Stomach (tissue), 9 donors: ENCODE data around the gene FBXL16. TPM values are rescaled to one million over a fixed set of nuclear protein-coding genes. Genes with fewer than 3 reads are reported as not detected.

ENCODE experiments used
- DNase-seq, 2 donors: peaks; one replicate each; pipeline versions ENCODE4 v3.0.0 to v3.0.0-alpha.2; 2013 to 2019
- H3K27ac ChIP-seq, 5 donors: fragments of 200-600 bp in 4 of 5; sonication (generic) in 4 of 5; one replicate each; pipeline ENCODE4 v1.5.1; 2013 to 2019; ENCODE audit warnings: mild to moderate bottlenecking in 1 of 5, moderate library complexity in 1 of 5
- H3K27me3 ChIP-seq, 3 donors: fragments of 200-600 bp; sonication (generic); one replicate each; pipeline ENCODE4 v1.5.1; 2017 to 2019; ENCODE audit warnings: mixed run types in 1 of 3
- H3K36me3 ChIP-seq, 4 donors: fragments of 200-600 bp; sonication (generic); 1 replicate in 3 of 4; 2 replicates in 1 of 4; pipeline ENCODE4 v1.5.1; 2016 to 2019
- H3K4me1 ChIP-seq, 4 donors: fragments of 200-600 bp; sonication (generic); one replicate each; pipeline ENCODE4 v1.5.1; 2016 to 2019
- H3K4me3 ChIP-seq, 4 donors: fragments of 200-600 bp; sonication (generic) in 3 of 4; one replicate each; pipeline ENCODE4 v1.5.1; 2016 to 2019; ENCODE audit warnings: mild to moderate bottlenecking in 1 of 4
- H3K9me3 ChIP-seq, 4 donors: fragments of 200-600 bp; sonication (generic); one replicate each; pipeline ENCODE4 v1.5.1; 2016 to 2019
- CTCF ChIP-seq, 7 experiments: fragments of 450-650 bp in 4 of 7; fragments of 200-600 bp in 3 of 7; sonication (generic) in 3 of 7; IDR thresholded peaks; one replicate each; pipeline ENCODE4 v1.5.1; 2016 to 2019; ENCODE audit warnings: antibody characterized with exemption in 7 of 7, control low read depth in 2 of 7, mild to moderate bottlenecking in 1 of 7
- EP300 ChIP-seq: sonication (generic); formaldehyde crosslinking; IDR thresholded peaks from one replicate; pipeline ENCODE4 v1.6.1; 2017; ENCODE audit warnings: antibody characterized with exemption
- POLR2A ChIP-seq, 4 donors: fragments of 450-650 bp; IDR thresholded peaks; one replicate each; pipeline ENCODE4 v1.6.1; 2016; ENCODE audit warnings: antibody characterized with exemption in 4 of 4, control low read depth in 2 of 4, mild to moderate bottlenecking in 1 of 4, moderate library complexity in 1 of 4
- POLR2AphosphoS5 ChIP-seq, 3 donors: sonication (generic); formaldehyde crosslinking; IDR thresholded peaks; one replicate each; pipeline ENCODE4 v1.6.1; 2016; ENCODE audit warnings: antibody characterized with exemption in 3 of 3
- WGBS, 5 donors: extraction: QIAGEN DNeasy Blood & Tissue Kit in 3 of 5; methylation state at CpG; one replicate each; pipeline versions ENCODE4 v1.1.5 to v1.1.7; 2013 to 2018; 5-methylcytosine and 5-hydroxymethylcytosine counted together
- intact Hi-C: fragments of 100-400 bp; cut with DNase I; formaldehyde crosslinking; loops from one replicate; pipeline ENCODE4 v1.15.1; 2023; ENCODE audit warnings: low total_unique reads
- polyA plus RNA-seq, 3 donors: library from polyadenylated mRNA; stranded (reverse); fragments of 200-250 nt; gene quantifications; one replicate each; pipeline ENCODE4 v1.2.3, GENCODE V29; 2013
- total RNA-seq, 5 donors: library from RNA; depleted of rRNA; stranded (reverse); fragments of >200 nt; gene quantifications; one replicate each; pipeline versions ENCODE4 v1.1.0 to v1.2.3, GENCODE V29; 2014 to 2016
- donor health status: healthy with polysubstance abuse.
- donor health status: Bipolar disorder and iron deficiency.
- donor health status: healthy.

The FBXL16 gene
- total and polyA plus RNA-seq, 8 donors, result 0.37 to 3.6 (median 0.72) TPM; not detected in 3

GRCh38 chr16:739560-740458, 34.2 kb upstream of the FBXL16 start:
- H3K27ac ChIP-seq, result peak overlapping the region in 3 of 5 donors; percentile 81 to 87 (median 85)
- DNase-seq, result peak in 1 of 2 donors; percentile 32
- peak overlapping the region; percentile 77 to 97 (median 92) for H3K4me3 ChIP-seq
- peaks cover 0 to 29% (median 0%) of the 10 kb centered on the region in 3 donors for H3K27me3 ChIP-seq
- intact Hi-C loops, result no loop called here
- no peaks in the 10 kb centered on the region for H3K9me3 ChIP-seq
- H3K4me1 ChIP-seq, result peaks cover 10 to 28% (median 20%) of the 10 kb centered on the region in 4 donors
- 36 to 57% (median 41%) methylated on average over 26 to 38 of the region's 38 CpGs for WGBS, 5 donors
- no peak for TF ChIP-seq POLR2A (IDR thresholded peaks at IDR 0.05)
- no peak for TF ChIP-seq EP300
- TF ChIP-seq POLR2AphosphoS5 (IDR thresholded peaks at IDR 0.05), result no peak
- no peak for TF ChIP-seq CTCF (IDR thresholded peaks at IDR 0.05)
- peaks cover 31 to 46% (median 41%) of the 10 kb centered on the region in 4 donors for H3K36me3 ChIP-seq

GRCh38 chr16:736936-737481, 31.4 kb upstream of the FBXL16 start:
- no peak overlapping the region for H3K4me3 ChIP-seq
- no peak for TF ChIP-seq EP300
- TF ChIP-seq POLR2AphosphoS5 (IDR thresholded peaks at IDR 0.05), result no peak
- TF ChIP-seq CTCF (IDR thresholded peaks at IDR 0.05), result no peak
- TF ChIP-seq POLR2A (IDR thresholded peaks at IDR 0.05), result no peak
- H3K9me3 ChIP-seq, result no peaks in the 10 kb centered on the region
- DNase-seq, result no peak
- H3K27ac ChIP-seq, result no peak overlapping the region
- peaks cover 0 to 7% (median 0%) of the 10 kb centered on the region in 3 donors for H3K27me3 ChIP-seq
- H3K36me3 ChIP-seq, result peaks cover 46 to 74% (median 69%) of the 10 kb centered on the region in 4 donors
- intact Hi-C loops, result no loop called here
- 95 to 97% (median 96%) methylated on average over 26 to 29 of the region's 29 CpGs for WGBS, 5 donors
- peaks cover 10 to 28% (median 20%) of the 10 kb centered on the region in 4 donors for H3K4me1 ChIP-seq

- Histone ChIP-seq H3K4me1 (peaks cover 10 to 23% (median 14%) of the 10 kb centered on the region in 4 donors), H3K9me3 (no peaks in the 10 kb centered on the region), H3K27me3 (no peaks in the 10 kb centered on the region), H3K36me3 (peaks cover 46 to 84% (median 78%) of the 10 kb centered on the region in 4 donors), H3K4me3 (no peak overlapping the region), H3K27ac (no peak overlapping the region)
- intact Hi-C loops, result no loop called here
- WGBS, 5 donors, result 76 to 89% (median 87%) methylated on average over 13 of the region's 13 CpGs
- no peak for DNase-seq
- TF ChIP-seq EP300, result no peak
- TF ChIP-seq POLR2AphosphoS5 (IDR thresholded peaks at IDR 0.05), result no peak
- no peak for TF ChIP-seq POLR2A (IDR thresholded peaks at IDR 0.05)
- TF ChIP-seq CTCF (IDR thresholded peaks at IDR 0.05), result no peak
These were observed 30.4 kb upstream of the FBXL16 start for GRCh38 chr16:735982-736453.
